HG03342 (cell line): ENCODE measurements around the gene METTL24.

Experiments
- ATAC-seq: cut with Tn5 transposase; IDR thresholded peaks from one replicate; pipeline ENCODE4 v1.9.1; 2021; ENCODE audit warnings: mild to moderate bottlenecking, moderate library complexity; ENCODE audit not compliant: unreplicated experiment

Gene METTL24

DNA sequence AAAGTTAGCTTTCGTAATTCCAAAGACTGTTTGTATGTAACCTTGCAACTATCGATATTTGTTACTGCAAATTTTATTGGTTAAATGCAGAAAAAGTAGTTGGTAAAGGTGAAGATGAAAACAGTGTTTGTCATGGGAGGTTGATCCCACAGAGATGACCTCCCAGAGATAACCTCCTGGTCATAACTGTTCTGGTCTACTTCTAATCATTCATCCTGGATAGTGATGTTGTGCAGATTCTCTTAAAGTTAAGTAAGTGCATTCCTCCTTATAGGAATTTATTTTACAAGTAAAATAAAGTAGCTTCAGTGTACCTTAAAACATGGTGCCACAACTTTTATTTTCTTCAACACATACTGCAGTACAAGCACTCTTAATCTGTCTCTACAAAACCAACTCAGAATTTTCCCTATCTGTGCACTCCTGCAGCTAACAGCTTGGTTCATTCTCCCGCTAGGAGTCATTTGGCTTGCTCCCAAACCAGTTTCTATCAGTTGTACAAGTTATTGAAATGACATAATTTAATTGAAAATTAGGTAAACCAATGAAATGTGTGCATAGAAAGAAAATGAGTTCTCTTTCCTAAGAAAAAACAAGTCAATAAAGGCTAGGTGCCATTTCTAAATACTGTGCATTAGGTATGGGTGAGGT is 19.2 kb downstream of the METTL24 start:
- no peak for ATAC-seq

DNA sequence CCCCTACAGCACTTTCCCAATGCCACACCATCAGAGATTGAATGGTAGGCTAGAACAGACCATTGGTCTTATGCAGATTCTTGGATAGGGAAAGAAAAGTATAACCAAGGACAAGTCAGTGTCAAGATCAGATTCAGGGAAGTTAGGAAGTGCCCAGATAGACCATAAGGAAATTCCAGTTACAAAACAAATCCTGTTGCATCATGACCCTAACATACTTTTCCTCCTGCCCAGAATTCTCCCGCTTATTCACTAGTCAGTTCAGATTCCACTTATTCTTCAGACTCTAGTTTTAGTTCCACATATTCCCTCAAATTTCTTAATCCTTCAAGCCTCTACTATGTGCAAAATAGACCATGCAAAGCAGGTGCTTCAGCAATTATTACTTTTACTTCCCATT is 20.7 kb downstream of the METTL24 start:
- ATAC-seq = no peak

DNA sequence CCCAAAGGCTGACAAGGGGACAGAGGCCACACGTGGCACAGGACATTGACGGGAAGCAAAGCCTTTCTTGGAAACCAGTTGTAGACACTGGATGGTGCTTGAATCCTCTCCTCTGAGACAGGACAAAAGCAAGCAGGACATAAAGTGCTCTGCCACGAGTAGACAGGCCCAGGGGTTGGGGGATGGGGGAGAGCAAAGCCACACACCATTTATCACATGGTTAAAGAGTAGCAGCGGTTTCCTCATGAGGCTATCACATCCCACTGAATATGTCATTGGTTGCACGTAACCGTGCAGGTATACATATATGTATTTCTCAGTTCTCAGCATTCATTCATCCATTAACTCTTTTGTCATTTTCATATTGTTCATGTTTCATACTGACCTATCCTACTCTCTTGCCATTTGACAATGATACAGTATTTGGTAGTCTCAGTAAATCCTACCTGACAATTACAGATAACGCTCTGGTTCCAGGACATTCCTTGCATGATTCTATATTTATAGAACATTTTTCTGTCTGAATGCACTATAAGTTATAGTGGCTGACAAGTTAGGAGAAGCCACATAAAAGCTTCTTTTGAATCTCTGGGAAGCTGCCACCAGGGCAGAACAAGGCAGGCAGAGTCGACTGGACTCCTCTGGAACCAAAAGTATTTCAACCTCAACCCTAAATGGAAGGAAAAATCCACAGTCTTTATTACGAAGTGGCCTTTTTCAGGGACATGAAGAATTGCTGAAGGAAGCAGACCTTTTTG is 23.5 kb downstream of the METTL24 start:
- no peak for ATAC-seq

DNA sequence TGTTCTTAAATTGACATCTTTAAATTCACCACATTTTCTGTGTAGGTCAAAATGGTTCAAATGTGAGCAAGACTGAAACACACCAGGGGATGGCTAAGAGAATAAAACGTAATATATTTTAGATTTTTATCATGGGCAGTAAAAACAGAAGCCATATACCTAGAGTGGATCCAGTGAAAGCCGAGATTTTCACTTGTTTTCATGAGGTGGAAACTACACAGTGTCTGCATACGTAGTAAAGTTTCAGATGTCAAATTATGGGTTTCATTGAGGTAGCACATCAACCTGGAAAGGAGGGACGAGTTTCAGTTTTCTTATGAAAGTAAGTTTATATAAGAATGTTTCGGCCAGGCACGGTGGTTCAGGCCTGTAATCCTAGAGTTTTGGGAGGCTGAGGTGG is 25.9 kb downstream of the METTL24 start:
- no peak for ATAC-seq

DNA sequence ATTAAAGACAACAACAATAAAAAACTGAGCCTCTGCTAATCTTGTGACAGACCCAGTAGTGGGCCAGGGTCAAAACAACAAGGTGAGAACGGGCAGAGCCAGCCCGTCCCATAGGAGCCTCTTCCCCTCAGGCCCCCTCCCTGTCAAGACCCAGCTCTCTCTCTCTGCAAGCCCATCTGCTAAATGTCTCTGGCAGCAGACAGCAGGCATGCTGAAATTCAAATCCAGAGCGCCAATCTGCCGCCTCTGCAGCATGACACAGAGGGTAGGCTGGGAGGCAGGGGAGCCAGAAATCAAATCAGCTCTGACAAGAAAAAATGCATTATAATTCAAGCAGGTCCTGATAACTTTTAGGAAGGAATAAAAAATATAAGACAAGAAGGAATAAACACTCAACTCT is 26.3 kb downstream of the METTL24 start:
- ATAC-seq = no peak

DNA sequence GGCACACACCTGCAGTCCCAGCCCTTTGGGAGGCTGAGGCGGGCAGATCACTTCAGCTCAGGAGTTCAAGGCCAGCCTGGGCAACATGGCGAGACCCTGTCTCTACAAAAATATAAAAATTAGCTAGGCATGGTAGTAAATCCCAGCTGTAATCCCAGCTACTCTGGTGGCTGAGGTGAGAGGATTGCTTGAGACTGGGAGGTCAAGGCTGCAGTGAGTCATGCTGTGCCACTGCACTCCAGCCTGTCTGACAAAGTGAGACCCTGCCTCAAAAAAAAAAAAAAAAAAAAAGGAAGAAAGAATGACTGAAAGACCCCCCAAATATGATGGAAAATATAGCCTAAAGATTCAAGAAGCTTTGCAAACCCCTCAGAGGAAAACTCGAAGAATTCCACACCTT is 26.8 kb downstream of the METTL24 start:
- ATAC-seq = no peak

DNA sequence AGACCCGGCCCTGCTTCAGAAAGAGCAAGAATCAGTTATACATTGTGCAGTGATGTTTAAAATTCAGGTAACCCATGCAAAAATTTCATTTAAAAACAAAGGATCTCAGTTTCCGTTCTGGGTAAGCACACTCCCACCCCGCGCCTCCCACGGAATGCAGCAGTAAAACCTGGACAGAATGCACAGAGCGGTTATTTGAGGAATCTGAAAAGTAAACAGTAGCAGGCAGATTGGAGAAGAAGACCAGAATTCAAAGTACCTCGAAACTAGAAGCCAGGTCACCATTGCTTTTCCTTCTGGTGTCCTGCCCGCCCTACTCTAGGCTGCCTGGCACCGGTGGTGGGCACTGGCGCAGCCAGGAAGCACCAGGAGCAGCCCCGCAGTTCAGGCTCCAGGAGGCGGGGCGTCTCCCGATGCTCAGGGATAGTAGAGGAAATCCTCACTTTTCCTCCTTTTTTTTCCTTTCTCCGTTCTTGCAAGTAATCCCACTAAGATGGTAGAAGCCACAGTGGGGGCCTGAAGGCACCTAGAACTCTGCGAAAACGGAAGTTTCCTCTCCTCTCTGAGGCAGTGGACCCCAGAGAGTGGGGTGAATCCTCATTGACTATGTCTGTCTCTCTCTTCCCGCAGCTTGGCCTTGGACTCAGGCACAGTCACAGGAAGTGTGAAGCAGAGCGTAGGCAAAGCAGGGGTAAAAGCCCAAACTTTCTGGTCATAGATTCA is 28.3 kb downstream of the METTL24 start:
- no peak for ATAC-seq

DNA sequence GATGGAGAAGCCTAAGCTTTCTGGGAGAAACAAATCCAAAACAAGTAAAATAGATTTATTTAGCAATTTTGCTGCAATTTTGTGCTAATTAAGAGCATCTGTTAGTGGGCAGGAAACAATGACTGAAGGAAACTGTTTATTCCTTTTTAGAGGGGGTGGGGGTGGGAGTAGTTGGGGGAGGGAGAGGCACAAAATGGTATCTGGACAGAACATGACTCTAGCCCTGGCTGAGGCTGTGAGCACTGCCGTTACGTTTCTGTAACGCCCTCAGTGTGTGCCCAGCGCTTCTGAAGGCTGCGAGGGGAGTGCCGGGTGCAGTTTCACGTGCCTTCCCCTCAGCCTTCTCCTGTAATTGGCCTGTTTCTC is 28.8 kb downstream of the METTL24 start:
- no peak for ATAC-seq

DNA sequence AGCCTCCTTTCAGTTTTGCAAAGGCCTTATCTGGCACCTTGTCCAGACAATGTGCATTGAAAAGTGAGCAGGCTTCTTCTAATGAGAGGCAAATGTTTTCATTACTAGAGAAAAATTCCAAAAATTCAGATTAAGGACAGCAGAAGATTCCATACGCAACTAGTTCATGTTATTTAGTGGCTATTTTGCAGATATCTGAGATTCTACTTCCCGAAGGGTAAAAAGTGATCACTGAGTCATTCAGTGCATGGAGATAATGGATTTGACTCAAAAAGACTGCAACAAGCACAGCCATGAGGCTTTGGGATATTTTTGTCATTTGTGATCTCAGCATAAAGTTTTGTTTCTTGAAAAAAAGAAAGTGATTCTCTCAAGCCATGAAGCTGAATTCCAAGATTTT is 29.9 kb downstream of the METTL24 start:
- no peak for ATAC-seq

DNA sequence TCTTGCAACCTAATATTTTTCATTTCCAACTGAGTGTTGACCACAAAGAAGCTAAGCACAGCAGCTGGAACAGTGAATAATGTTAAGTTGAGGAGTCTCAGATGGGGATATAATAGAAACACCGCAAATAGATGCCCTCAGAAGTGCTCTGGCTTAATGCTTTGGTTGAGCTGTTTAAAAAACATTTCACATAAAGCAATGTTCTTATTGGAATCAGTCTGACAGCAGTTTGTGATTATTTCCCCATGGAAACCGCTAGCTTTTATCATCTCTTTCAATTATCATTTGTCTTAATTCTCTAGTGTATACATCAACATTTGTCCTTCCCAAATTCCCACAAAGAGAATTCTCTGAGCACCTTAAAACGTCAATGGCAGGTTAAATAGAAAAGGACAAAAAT is 30.8 kb downstream of the METTL24 start:
- ATAC-seq = no peak

DNA sequence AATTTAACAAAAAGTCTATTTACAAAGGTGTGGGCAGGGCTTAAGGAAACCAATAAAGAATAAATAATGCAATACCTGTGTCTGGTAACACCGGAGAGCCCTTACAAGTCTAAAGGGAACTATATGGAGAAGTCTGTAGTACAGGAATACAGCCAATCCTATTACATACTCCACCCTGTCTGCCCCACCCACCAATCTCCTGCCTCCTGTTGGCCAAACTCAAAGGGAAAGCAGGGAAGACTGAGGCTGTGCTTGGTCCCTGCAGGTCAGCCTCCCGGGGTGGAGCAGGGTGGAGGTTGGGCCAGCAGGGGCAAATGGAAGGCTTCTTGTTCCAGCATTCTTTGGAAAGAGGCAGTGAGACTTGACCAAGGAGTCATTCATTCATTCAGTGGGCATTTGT is 31.5 kb downstream of the METTL24 start:
- ATAC-seq = no peak

DNA sequence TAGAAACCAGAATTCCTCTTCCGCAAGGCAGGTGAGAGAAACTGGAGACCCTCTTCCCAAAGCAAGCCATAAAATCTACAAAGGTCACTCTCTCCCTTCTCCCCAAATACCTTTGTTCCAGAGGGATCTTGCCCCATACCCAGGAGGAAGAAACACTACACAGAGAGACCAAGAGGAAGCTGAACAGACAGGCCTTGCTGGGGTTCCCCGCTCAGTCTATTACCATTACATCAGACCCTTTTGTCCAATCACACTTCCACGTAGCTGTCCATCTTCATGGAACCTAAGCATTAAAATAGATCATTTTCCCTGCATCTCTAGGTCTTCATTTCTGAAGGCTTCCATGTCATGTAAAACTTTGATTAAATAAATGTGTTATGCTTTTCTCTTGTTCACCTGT is 32.1 kb downstream of the METTL24 start:
- no peak for ATAC-seq

DNA sequence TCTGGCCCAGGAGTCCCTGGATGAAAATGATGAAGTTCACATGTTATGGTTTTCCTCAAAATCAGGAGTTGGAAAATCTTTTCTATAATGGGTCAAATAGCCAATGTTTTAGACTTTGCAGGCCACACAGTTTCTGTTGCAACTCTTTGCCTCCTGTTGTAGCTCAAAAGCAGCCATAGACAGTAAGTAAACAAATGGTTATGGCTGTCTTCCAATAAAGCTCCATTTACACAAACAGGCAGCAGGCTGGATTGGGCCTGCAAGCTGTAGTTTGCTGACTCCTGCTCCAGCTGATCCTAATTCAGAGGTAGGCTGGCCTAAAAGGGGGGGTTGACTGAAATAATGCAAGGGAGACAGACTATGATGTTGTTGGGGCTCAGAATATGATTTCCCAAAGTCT is 33.0 kb downstream of the METTL24 start:
- no peak for ATAC-seq

DNA sequence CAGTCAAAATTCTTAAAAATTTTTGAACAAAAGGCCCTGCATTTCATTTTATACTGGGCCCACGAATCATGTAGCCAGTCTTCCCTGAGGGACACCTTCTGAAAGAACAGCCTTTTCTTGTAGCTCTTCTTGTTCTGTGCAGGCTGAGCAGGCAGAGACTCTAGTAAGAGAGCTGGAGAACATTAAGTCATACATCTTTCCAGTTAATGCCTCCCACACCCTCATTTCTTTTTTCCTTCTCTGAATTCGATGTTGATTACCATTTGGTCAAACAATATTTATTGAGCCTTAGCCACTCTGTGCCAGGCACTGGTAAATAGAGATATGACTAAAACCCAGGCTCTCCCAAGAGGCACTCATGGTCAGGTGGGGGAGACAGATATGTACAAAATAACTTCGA is 33.6 kb downstream of the METTL24 start:
- ATAC-seq = no peak

DNA sequence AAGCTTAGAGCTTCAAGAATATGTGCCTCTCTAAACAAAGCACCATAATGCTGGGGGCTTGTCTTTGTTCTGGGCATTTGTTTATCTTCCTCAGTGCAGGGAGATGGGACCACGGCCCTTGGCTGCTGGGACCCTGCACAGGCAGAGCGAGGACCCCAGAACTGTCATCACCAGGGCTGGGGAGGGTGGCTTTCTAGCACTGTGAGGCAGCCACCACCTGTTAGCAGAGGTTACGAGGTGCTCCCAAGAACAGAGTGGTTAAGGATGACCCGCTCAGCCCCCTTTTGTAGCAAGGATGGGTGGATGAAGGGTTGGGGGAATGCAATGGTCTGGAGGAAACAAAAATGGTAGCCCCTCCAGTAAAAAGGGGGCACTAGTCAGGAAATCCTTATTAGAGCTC is 34.9 kb downstream of the METTL24 start:
- no peak for ATAC-seq

DNA sequence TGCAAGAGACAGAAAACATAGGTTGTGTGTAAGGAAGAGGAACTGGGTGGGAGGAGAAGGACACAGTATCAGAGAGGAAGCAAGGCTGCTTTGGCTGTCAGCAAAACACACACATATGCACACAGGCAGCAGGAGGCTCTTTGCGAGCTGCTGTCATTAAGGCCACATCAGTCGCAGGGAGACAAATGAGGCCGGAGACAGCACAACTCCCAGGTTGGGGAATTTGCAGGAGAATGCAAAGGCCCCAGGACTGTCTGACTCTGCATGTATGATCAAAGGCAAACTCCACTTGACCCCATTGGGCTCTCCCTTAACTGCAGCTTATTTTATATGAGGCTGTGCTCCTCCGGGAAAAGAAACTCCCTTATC is 35.3 kb downstream of the METTL24 start:
- no peak for ATAC-seq

DNA sequence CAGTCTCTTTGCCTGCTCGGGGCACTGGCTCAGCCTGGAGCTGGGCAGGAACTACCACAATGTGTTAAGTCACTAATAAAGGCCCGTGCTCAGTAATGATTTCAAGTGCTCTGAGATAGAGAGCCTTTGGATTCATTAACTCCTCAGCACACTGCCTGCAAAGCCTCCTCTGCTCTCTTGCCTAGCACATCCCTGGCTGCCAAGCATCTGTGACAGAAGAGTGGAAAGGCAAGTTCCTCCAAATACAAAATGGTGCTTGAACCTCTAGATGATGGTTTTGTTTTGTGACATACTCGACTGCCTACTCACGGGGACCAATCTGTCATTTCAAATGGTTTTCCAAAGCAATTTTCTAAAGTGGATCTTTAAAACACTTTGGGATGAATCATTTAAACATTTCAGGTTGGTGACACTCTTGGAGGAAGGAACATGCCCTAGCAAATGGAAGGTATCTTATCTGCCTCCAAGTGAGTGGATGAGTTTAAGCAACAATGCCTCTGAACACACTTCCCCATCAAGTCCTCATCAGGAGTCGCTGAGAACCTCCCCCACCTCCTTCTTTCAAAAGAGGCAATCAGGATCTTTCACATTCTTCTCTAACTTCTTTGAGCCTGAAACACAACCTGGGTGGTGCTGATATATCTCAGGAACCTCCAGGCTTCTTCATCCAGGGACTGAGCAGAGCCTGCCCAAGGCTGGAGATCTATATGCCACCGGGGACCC is 35.8 kb downstream of the METTL24 start:
- ATAC-seq = no peak

DNA sequence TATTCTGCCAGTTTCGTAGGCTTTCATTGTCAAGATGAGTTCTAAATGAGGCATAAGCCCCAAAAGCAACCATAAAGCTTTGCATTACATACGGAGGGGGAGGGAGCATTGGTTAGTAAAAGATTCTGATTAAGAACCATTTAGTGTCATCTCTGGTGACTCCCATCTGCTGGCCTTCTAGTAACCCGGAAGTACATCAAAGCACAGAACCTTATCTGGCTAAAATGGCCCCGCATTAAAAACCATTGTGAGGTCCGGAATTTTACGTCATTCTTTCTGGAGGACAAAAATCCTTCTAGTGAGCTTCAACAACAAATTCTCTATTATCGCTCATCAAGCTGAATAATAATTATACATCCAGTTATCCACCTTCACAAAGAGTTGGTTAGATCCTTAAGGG is 37.8 kb downstream of the METTL24 start:
- no peak for ATAC-seq

DNA sequence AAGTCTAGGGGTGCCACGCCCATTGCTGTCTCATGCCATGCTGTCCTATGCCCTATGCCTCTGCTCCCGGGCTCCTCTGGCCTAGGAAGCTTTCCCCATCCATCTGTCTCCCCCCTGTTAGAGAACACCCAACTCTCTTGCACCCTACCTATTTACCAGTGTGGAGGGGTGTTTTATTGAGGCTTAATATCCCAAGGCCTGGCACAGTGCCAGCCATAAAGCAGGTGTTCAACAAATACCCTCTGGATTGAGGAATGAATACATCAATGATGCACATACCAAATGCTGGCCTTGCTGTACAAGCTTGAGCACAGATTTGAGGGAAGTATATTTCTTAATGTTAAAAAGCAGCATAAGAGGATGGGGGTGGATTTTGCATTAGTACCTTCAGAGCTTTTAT is 38.3 kb downstream of the METTL24 start:
- ATAC-seq = no peak

DNA sequence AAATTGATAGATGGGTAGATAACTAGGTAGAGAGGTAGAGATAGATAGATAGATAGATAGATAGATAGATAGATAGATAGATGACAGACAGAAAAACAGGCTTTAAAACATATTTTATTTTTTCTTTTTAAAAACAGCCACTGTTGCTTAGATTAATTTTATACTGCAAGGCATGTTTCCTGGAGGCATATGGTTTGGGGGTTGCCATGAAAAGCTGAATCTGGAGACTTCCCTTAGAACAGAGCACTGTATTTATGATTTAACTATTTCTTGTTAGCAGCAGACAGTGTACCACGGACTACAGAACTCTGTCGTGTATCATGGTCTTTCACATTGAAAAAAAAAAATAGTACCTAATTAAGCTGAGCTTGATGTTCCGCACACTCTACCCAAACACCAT is 38.8 kb downstream of the METTL24 start:
- ATAC-seq = no peak

DNA sequence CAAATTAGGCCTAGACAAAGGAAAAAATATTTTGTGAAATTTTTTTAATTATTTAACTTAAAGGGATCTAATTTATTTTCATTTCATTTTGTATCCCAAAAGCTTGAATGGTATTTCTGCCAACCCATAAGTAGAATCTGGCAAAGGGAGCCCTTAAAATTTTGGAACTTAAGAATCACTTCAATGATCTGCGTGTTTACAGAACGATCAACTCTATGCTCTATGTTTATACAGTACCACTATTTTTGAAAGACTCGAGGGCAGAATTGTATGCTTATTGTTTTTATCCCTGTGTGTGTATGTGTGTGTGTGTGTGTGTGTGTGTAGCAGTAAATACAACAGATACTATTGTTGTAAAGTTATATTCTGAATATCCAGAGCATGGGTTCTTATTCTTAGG is 39.2 kb downstream of the METTL24 start:
- no peak for ATAC-seq

DNA sequence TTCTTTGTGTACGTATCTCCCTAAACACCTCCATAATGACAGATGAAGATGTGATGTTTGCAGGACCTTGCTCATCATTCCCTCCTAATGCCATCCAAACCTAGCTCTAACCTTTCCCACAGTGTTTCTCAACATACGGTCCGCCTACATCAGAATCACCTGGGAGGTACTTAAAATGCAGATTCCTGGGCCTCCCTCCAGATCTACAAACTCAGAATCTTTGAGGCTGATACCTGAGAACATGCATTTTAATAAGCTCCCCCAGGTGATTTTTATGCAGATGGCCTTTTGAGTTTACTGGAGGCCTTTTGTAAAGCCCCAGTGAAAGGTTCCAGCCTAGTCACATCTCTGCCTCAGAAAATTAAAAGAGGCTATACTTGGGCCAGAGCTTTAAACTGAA is 40.5 kb downstream of the METTL24 start:
- ATAC-seq = no peak
